HAP-1 (cell line): ENCODE data around the gene SPRED2.
A peak's percentile ranks its signal among the peaks of the same experiment; 100 is the strongest.

Experiments
- DNase-seq, 2 experiments: peaks; one replicate each; pipeline ENCODE4 v3.0.0-alpha.2; 2016 to 2020; ENCODE audit warnings: low spot score in 2 of 2
- H3K27me3 ChIP-seq: fragments of 250-450 bp; sonication (Bioruptor Pico); 2 replicates; pipeline ENCODE4 v1.5.1; 2020; ENCODE audit warnings: low read depth, mild to moderate bottlenecking, moderate library complexity
- H3K36me3 ChIP-seq: fragments of 250-450 bp; sonication (Bioruptor Pico); replicated peaks from 2 replicates; pipeline ENCODE4 v1.5.1; 2020; ENCODE audit warnings: mild to moderate bottlenecking
- H3K4me1 ChIP-seq: fragments of 250-450 bp; sonication (Bioruptor Pico); 2 replicates; pipeline ENCODE4 v1.5.1; 2020; ENCODE audit warnings: mild to moderate bottlenecking
- H3K4me3 ChIP-seq: fragments of 250-450 bp; sonication (Bioruptor Pico); 2 replicates; pipeline ENCODE4 v1.5.1; 2020; ENCODE audit warnings: mild to moderate bottlenecking, moderate library complexity
- H3K9me3 ChIP-seq: fragments of 250-450 bp; sonication (Bioruptor Pico); 2 replicates; pipeline ENCODE4 v1.5.1; 2020; ENCODE audit warnings: mild to moderate bottlenecking, moderate library complexity
- in situ Hi-C: fragments of 300-500 bp; cut with MboI; formaldehyde crosslinking; loops from 3 replicates; pipeline ENCODE4 v1.14.3; 2020; ENCODE audit warnings: low sequenced_read_pairs, inconsistent platforms, mixed read lengths

SPRED2 gene

DNA sequence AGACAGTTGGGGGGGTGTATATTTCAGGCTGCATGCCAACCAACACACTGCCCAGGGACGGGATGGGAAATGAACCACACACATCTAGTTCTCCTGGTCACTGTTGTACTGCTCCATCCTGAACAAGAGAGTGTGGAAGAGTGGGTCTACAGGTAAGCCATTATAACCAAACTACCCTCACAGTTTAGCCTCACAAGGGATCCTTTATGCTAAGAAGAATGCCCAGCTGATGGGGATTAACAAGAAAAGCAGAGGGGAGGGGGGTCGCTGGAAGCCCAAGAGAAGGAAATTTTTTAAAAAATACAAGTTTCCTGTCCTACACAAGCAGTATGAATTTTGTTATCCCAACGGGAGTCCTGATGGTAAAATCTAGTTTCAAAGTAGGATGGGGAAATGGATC lies 16.1 kb downstream of the SPRED2 start:
- H3K4me1 ChIP-seq: peaks cover 15% of the 10 kb centered on the region

DNA sequence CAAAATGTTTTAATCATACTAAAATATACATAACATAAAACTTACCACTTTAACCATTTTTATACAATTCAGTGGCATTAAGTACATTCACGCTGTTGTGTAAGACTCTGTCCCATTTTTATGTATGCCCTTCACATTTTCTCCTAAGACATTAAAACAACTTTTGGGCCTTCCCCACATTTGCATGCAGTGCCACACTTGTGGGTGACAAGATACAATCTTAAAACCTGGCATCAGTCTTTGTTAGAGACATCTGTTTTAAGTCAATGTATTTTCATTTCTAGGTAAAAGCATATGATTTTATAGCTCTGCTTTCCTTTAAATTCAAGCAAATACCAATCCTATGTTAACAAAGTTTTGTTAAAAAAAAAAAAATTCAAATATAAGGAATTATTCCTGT lies 17.3 kb downstream of the SPRED2 start:
- H3K36me3 ChIP-seq: no peaks in the 10 kb centered on the region
- H3K4me1 ChIP-seq: peaks cover 8% of the 10 kb centered on the region
- H3K27me3 ChIP-seq: no peaks in the 10 kb centered on the region
- in situ Hi-C loops: no loop called here
- no peak overlapping the region for H3K4me3 ChIP-seq
- no peaks in the 10 kb centered on the region for H3K9me3 ChIP-seq
- DNase-seq: no peak

More for the DNA sequence above, 16.1 kb downstream of the SPRED2 start:
- Histone ChIP-seq H3K27me3 (no peaks in the 10 kb centered on the region), H3K4me3 (no peak overlapping the region), H3K9me3 (no peaks in the 10 kb centered on the region), H3K36me3 (no peaks in the 10 kb centered on the region)
- no peak for DNase-seq
- in situ Hi-C loops: no loop called here

DNA sequence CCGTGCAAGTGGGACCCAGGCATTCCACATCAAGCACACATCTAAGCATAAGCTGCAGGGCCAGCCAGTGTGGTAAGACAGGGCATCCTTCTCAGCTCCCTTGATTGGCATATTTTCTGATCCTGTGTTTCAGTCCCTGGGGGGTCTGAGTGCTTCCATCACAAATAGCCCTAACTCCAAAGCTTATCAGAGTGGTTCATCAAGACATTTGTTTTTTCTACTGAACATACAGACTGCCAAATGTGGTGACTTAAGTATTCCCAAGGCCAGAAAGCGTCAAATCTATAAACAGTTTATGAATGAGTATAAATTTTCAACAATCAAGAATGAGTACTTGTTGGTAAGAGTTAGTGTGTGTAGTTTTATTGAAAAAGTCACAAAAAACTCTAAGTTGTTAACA lies 18.8 kb downstream of the SPRED2 start:
- in situ Hi-C loops: no loop called here
- DNase-seq: no peak
- Histone ChIP-seq H3K27me3 (no peaks in the 10 kb centered on the region), H3K9me3 (no peaks in the 10 kb centered on the region), H3K4me3 (no peak overlapping the region), H3K4me1 (peaks cover 8% of the 10 kb centered on the region), H3K36me3 (no peaks in the 10 kb centered on the region)

DNA sequence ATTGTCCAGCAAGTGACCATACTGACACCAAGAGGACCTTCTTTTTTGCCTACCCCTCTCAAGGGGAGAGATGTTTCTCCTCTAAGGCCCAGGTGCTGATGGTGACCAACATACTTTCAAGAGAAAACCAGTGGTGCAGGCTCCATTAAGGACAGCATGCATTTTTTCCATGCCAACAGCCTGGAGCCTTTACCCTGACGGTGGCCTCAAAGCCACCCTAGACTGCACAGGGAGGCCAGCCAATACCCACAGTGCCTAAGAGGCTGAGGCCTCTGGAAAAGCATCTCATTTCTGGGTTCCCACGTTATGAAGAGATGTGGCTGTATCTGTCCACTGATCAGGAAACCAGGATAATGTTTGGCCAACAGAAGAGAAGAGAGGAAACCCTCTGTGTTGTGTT lies 19.3 kb downstream of the SPRED2 start:
- in situ Hi-C loops: no loop called here
- Histone ChIP-seq H3K9me3 (no peaks in the 10 kb centered on the region), H3K36me3 (no peaks in the 10 kb centered on the region), H3K4me1 (peaks cover 8% of the 10 kb centered on the region), H3K4me3 (no peak overlapping the region), H3K27me3 (no peaks in the 10 kb centered on the region)
- DNase-seq: no peak

DNA sequence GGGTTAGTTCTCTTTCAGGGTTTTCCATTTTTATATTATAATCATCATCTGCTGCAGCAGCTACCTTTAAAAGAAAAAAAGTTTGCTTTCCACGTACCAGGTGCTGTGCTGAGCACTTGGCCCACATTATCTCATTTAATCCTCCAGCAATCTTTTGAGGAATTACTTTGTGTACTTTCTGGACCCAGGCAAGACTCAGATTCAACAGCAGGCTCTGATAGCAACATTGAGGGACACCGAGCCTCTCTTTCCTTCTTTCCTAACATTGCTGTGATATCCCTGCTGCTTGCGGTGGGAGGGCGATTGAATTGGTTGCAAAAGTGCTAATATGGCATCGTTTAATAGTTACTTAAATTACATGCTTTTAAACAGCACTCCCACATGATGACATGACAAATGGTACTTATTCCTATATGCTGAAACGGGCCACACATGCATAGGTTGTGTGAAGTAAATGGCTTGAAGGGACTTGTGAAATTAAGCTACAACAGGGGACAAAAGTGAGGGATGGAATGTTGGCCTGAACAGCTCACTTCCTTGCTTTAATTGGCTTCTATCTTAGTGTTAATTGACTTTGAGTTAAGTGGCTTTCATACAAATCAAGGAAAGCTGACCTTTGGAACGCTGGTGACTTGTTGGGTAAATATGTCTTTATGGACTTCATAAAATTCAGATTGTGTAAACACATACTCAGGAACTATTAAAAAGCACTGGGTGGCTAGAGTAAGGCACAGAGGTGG lies 21.2 kb downstream of the SPRED2 start:
- no peaks in the 10 kb centered on the region for H3K36me3 ChIP-seq
- no peak for DNase-seq
- peaks cover 8% of the 10 kb centered on the region for H3K4me1 ChIP-seq
- no peaks in the 10 kb centered on the region for H3K27me3 ChIP-seq
- no peaks in the 10 kb centered on the region for H3K9me3 ChIP-seq
- H3K4me3 ChIP-seq: no peak overlapping the region
- in situ Hi-C loops: no loop called here

DNA sequence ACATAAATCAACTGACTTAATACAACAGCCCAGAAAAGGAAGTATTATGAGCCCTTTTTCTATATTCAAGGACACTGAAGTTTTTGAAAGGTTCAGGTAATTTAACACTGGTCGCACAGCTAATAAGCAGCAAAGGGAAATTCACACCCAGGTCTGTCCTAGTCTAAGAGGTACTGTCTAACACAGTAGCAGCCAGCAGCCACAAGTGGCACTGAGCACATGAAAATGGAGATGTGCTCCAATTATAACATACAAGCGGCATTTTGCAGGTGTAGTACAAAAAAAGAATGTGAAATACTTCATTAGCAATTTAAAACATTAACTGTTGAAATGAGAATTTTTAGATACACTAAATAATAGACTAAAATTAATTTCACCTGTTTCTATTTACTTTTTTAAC lies 23.4 kb downstream of the SPRED2 start:
- Histone ChIP-seq H3K36me3 (no peaks in the 10 kb centered on the region), H3K27me3 (no peaks in the 10 kb centered on the region), H3K9me3 (no peaks in the 10 kb centered on the region), H3K4me1 (peaks cover 8% of the 10 kb centered on the region), H3K4me3 (no peak overlapping the region)
- in situ Hi-C loops: no loop called here
- DNase-seq: no peak

DNA sequence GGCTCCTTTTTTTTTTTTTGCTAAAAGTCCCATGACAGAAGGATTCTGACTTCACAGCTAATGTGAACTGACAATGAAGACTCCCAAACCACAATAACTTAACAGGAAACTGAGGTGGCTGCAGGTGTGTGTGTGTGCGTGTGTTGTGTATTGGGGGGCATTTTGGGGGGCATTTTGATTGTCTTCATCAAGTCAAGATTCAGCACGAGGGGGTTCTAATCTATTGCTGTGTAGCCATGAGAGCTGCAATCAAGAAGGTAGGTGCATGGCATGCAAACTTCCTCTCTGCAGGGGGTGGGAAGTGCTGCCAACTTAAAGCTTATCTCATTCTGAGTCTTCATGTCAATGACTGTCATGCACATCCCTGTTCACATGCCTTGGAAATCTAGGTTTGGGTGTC lies 25.2 kb downstream of the SPRED2 start:
- in situ Hi-C loops: no loop called here
- no peak for DNase-seq
- Histone ChIP-seq H3K9me3 (no peaks in the 10 kb centered on the region), H3K4me1 (peaks cover 16% of the 10 kb centered on the region), H3K36me3 (no peaks in the 10 kb centered on the region), H3K27me3 (no peaks in the 10 kb centered on the region), H3K4me3 (no peak overlapping the region)

DNA sequence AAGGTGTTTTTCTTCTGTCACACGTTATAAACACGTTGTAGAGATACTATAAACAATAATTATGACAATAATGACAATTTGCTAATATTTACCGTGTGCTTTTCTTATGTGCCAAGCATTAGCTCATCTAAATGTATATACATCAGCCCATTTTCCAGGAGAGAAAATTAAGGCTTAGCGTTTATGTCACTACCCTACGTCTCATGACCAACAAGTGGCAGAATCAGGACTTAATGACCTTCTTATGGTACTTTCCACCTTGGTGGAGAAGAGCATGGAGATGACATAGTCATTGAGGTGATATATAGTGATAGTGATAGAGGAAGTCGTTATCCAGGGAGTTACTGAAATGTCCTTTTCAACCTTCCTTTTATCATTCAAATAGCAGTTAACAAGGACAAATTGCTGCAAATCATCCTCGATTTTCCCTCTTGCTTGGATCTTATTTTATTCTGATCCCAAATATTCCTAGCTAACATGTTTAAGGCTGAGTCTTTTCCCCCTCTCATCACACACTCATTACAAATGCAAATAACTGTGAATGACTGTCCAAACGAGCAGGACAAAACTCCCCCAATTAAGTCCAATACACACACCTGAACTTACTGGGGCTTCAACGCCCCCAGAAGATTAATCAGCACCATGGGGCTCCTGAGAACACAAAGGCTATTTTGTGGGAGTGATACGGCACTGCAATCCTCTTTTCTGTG lies 27.3 kb downstream of the SPRED2 start:
- no peaks in the 10 kb centered on the region for H3K36me3 ChIP-seq
- H3K4me3 ChIP-seq: no peak overlapping the region
- peaks cover 15% of the 10 kb centered on the region for H3K4me1 ChIP-seq
- in situ Hi-C loops: no loop called here
- no peak for DNase-seq
- no peaks in the 10 kb centered on the region for H3K9me3 ChIP-seq
- no peaks in the 10 kb centered on the region for H3K27me3 ChIP-seq

DNA sequence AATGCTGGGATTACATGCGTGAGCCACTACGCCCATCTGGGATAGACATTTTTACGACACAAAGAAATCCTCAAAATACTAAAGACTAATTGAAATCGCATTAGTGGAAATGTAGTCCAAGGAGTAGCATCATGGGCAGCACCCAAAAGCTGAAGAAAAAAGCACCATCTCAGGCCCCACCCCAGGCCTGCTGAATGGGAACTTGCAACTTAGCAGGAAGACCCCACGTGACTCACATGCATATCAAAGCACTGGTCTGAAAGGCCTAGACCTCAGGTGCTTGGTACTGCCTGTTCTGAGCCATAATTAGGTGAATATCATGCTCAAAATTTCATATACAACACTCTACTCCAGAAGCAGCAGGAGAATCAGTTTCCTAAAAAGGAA lies 28.9 kb downstream of the SPRED2 start:
- in situ Hi-C loops: no loop called here
- Histone ChIP-seq H3K9me3 (no peaks in the 10 kb centered on the region), H3K36me3 (no peaks in the 10 kb centered on the region), H3K4me3 (no peak overlapping the region), H3K27me3 (no peaks in the 10 kb centered on the region), H3K4me1 (peaks cover 15% of the 10 kb centered on the region)
- DNase-seq: peak; percentile 15 to 44

DNA sequence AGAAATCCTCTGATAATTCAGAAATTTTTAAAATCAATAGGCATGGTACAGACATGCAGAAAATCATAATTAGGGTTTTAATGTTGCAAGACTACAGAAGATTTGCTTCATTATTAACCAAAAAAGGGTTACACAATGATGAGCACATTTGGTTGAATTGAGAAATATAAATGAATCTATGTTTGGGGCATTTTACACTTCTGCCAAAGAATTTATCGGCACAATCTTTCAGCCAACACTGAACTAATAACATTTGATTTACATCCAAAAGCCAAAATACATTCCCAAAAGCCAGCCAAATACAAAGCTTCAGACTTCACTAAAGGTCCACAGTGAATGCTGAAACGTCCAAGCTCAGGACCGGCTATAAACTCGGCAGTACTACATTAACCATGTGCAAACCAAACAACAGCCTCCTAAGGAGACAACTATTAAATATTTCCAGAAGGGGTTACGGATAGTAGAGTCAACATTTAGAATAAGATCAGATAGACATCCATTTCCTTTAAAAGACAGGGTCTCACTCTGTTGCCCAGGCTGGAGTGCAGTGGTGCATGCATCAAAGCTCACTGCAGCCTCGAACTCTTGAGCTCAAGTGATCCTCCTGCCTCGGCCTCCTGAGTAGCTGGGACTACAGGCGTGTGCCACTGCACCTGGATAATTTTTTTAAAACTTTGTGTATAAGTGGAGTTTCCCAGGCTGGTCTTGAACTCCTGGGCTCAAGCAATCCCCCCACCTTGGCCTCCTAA lies 29.4 kb downstream of the SPRED2 start:
- Histone ChIP-seq H3K36me3 (no peaks in the 10 kb centered on the region), H3K27me3 (no peaks in the 10 kb centered on the region), H3K4me3 (no peak overlapping the region), H3K9me3 (no peaks in the 10 kb centered on the region), H3K4me1 (peaks cover 15% of the 10 kb centered on the region)
- in situ Hi-C loops: no loop called here
- DNase-seq: no peak

DNA sequence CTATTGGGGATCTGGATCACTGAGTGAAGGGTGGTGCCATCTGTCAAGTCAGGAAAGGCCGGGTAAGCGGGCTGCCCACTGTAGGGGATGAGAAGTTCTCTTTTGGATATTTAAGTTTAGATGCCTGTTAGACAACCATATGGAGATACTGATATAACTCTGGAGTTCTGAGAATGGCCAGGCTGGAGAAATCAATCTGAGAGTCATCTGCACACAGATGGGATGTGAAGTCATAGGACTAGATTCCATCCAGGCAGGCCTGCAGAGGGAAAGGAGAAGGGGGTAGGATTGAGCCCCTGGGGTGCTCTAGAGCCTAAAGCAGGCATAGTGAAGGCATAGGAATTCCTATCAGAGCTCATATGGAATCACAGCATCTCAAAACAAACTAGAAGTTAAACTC lies 30.1 kb downstream of the SPRED2 start:
- Histone ChIP-seq H3K27me3 (no peaks in the 10 kb centered on the region), H3K9me3 (no peaks in the 10 kb centered on the region), H3K4me3 (no peak overlapping the region), H3K4me1 (peaks cover 15% of the 10 kb centered on the region), H3K36me3 (no peaks in the 10 kb centered on the region)
- in situ Hi-C loops: no loop called here
- no peak for DNase-seq

DNA sequence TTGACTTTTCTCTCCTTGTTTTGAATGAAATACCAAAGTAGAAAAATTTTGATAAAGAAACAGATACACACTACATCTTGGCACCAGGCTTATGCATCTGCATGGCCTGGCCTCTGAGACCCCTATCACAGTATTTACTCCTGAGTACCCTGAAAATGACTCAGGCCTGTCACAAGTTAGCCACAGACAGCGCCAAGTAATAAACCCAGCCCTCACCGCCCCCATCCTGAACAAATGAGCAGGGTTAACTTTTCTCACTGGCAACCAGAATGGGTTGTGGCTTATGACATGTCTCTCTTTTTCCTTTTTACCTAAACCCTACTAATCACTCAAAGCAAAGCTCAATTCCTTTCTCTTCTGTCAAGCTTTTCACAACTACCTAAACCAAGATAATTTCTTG lies 35.3 kb downstream of the SPRED2 start:
- Histone ChIP-seq H3K27me3 (no peaks in the 10 kb centered on the region), H3K36me3 (no peaks in the 10 kb centered on the region), H3K4me1 (peaks cover 5% of the 10 kb centered on the region), H3K9me3 (no peaks in the 10 kb centered on the region), H3K4me3 (no peak overlapping the region)
- in situ Hi-C loops: no loop called here
- DNase-seq: no peak

DNA sequence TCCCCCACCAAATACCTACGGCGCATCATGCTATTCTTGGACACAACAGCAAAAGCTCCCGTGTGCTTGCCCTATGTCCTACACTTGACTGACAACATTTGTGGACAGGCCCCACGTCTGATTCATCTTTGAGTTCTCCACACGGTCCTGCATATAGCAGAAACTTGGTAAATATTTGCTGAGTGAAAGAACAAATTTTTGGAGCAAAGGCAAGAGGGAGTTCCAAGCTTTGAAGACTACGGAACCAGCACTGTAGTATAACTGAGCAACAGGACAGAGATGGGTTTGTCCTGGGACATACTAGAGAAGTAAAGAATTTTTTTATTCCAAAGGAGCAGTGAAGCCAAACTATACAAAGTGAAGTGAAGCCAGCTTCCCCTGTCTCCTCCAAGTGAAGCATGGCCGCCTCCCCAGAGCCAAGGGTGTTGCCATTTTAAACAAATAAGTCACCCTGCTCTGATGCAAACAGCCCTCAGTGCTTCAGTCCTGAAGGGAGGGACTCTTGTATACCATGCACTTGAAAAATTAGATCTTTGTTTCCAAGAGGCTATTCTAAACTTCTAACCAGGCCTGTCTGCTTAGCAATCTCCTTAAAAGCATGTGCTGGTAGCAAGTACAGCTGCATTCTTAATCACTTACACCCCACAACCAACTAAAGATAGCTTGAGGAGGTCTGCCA lies 35.9 kb downstream of the SPRED2 start:
- no peak for DNase-seq
- in situ Hi-C loops: no loop called here
- Histone ChIP-seq H3K9me3 (no peaks in the 10 kb centered on the region), H3K4me3 (no peak overlapping the region), H3K36me3 (no peaks in the 10 kb centered on the region), H3K27me3 (no peaks in the 10 kb centered on the region), H3K4me1 (peaks cover 8% of the 10 kb centered on the region)
